HS-27A (cell line): Measurements from ENCODE around the gene ACSS1.

Experiments
- DNase-seq: peaks from one replicate; pipeline ENCODE4 v3.0.0-alpha.2; 2012; ENCODE audit warnings: low read depth, missing footprints

ACSS1 gene

DNA sequence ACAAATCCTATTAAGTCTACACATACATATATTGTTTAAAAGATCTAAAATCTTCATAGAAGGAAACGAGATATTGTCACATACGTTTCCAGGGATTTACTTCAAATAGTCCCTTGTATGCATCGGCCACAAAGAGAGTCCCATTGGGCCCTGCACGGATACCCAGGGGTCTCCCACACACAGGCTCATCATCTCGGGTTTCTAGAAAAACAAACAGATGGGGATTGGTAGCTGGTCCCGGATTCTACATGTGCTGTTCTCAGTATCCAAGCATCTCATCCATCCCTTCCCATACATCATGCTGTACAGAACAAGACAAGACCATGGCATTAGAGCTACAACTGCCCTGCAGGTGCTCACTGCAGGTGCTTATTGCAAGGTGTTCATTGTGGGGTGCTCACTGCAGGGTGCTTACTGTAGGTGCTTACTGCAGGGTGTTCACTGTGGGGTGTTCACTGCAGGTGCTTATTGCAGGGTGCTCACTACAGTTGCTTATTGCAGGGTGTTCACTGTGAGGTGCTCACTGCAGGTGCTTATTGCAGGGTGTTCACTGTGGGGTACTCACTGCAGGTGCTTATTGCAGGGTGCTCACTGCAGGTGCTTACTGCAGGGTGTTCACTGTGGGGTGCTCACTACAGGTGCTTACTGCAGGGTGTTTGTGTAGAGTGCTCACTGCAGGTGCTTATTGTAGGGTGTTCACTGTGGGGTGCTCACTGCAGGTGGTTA is 86.4 kb downstream of the ACSS1 start:
- no peak for DNase-seq

GRCh38 chr20:24970754-24971153 is 87.2 kb downstream of the ACSS1 start:
- no peak for DNase-seq

GRCh38 chr20:24970030-24970553 is 87.8 kb downstream of the ACSS1 start:
- no peak for DNase-seq

- DNase-seq: no peak
Observed at GRCh38 chr20:24969186-24970029, 88.5 kb downstream of the ACSS1 start.

DNA sequence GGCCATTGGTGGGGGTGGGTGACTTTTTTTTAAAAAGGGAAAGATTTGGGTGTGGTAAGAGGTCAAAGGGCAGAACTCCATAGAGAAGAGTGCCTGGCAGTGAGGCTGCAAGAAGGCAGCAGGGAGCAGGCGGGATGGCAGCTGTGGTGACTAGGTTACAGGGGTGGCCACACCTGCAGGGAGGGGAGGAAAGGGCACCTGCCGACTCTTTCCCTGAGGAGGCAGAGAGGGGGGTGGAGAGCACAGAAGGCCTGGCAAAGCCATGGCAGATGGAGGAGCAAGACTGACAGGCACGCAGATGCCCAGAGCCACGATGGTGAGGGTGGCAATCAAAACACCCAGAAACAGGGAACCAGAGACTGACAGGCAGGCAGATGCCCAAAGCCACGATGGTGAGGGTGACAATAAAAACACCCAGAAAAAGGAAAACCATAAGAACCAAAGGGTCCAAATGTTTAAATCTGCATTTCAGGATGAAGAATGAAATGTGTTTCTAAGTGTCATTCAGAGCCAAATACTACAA is 89.6 kb downstream of the ACSS1 start:
- DNase-seq: no peak

DNA sequence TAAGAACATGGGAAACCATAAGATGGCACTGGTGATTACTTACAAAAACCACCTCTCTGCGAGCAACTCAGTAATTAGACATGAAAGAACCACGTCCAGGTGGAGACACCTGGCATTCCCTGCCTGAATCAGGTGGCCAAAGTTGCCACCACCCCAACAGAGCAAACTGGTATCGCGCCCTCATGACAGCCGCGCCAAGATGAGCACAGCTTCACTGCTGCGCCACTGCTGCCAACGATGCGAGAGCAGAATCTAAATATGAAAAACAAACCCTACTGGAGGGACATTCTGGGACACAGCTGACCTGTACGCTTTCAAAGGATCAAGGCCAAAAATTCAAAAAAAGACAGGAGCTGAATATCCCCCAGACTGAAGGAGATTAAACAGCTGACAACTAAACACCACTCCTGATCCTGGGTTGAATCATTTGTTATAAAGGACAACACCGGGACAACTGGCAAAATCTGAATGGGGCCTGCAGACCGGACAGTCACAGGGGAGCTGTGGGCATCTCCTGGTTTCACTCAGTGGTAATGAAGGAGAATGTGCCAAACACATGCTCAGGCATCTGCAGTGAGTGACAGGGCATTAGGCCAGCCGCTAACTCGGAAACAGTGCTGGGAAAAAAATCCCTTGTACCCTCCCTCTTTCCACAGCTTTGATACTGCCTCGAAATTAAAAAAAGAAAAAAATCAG is 91.5 kb downstream of the ACSS1 start:
- DNase-seq: no peak

DNA sequence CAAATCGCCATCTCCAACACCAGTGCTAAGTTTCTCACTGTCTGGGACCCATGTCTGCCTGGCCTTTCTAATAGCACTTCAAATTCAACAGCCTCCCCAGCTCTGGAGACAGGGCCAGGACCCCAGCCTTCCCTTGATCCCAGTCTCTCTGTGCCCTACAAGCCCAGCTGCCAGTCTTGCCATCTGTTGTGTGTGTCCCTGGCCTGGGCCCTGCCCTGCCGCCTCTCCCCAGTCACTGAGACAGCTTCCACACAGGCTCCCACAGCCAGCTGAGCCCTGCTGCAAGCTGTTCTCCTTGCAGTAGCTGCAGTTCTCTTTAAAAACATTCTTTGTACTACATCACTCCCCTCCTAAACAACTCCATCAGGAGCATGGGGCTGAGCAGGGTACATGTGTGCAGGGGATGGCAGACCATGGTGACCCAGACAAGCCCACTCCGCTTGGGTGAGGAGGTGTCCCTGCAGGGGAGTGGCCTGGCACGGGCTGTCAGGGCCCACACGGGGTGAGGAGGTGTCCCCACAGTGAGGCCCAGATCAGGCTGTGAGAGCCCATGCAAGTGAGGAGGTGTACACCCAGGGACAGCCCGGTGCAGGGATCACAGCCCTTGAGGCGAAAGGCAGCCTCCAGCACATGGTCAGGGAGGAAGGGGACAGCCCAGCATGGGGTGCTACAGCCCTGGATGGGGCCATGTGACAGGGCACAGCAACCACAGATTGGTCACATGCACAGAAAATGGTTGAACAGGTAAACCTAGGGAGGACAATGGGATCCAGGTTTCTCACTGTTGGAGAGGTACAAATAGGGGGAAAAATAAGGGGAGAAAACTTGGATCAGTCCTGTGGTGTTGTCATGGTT is 92.6 kb downstream of the ACSS1 start:
- no peak for DNase-seq

DNA sequence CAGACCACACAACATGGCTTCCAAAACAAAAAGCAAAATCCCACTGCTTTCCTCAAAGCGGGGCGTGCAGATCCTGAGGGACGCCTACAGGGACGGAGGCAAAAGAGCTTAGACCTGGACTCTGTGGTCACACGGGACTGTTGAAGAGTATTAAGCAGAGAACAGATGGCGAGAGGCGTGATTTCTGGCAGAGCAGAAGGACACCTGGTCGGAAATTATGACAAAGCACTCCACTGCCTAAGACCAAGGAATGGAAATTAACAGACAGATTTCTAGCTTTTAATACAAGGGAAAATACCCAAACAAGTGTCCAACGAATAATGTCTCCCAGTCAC is 93.5 kb downstream of the ACSS1 start:
- no peak for DNase-seq

GRCh38 chr20:24963672-24964505 is 94.0 kb downstream of the ACSS1 start:
- DNase-seq: no peak

DNA sequence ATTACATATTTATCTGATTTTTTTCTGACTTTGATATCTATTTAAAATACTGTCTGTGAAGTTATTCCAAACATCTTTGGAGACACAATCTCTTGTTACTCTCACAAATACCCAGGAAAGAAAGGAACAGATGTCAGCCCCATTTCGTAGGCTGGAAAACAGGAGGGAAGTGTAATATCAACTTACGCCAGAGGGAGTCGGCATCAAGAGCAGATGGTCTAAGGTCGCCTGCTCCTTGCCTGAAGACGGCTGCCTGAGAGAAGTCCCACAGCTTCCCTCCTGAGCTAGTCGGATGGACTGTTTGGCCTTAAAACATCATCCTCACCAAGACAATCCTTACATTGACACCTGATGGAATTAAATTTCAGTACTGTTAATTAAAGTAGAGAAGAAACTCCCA is 95.4 kb downstream of the ACSS1 start:
- no peak for DNase-seq

DNA sequence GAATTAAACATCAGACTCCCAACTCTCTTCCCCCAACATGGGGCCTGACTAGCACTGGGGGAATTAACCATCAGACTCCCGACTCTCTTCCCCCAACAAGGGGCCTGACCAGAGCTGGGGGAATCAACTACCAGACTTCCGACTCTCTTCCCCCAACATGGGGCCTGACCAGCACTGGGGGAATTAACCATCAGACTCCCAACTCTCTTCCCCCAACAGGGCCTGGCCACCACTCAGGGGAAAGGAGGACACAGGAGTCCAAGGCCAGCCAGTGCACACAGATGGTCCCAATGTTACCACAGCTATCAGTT is 95.8 kb downstream of the ACSS1 start:
- no peak for DNase-seq

DNA sequence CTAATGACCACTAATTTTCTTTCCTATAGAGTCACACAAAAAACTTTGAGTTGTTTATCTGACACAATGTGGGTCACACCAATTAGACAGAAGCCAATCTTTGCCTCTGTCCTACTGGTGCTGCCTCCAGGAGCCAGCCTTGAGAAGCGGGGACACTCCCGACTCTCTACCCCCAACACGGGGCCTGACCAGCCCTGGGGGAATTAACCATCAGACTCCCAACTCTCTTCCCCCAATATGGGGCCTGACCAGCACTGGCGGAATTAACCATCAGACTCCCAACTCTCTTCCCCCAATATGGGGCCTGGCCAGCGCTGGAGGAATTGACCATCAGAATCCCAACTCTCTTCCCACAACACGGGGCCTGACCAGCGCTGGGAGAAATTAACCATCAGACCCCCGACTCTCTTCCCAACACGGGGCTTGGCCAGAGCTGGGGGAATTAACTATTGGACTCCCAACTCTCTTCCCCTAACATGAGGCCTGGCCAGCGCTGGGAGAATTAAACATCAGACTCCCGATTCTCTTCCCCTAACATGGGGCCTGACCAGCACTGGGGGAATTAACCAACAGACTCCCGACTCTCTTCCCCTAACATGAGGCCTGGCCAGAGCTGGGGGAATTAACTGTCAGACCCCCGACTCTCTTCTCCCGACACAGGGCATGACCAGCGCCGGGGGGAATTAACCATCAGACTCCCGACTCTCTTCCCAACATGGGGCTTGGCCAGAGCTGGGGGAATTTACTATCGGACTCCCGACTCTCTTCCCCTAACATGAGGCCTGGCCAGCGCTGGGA is 96.4 kb downstream of the ACSS1 start:
- no peak for DNase-seq

GRCh38 chr20:24960861-24961260 is 97.1 kb downstream of the ACSS1 start:
- DNase-seq: no peak

DNA sequence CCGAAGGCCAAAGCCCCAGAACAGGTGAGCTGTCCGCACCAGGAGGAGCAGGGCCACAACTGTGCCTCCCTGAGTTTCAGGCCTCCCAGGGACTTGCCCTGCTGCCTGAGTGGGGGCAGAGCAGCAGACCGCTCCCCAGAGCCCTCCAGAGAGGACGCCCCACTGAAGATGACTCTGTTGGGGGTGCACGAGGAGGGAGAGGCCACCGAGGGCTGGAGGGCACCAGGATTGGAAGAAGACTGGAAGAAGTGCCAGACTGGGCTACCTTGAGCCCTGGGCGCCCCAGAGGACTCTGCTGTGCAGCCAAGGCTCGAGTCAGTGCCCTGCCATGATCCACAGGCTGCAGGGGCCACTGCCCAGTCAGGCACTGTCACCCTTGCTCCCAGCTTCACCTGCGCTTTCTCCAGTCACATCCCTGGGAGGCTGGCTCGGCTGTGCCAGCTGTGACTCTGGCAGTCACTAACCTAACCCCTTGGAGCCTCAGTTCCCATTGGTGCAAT is 97.6 kb downstream of the ACSS1 start:
- no peak for DNase-seq

GRCh38 chr20:24959591-24960301 is 98.2 kb downstream of the ACSS1 start:
- DNase-seq: no peak

DNA sequence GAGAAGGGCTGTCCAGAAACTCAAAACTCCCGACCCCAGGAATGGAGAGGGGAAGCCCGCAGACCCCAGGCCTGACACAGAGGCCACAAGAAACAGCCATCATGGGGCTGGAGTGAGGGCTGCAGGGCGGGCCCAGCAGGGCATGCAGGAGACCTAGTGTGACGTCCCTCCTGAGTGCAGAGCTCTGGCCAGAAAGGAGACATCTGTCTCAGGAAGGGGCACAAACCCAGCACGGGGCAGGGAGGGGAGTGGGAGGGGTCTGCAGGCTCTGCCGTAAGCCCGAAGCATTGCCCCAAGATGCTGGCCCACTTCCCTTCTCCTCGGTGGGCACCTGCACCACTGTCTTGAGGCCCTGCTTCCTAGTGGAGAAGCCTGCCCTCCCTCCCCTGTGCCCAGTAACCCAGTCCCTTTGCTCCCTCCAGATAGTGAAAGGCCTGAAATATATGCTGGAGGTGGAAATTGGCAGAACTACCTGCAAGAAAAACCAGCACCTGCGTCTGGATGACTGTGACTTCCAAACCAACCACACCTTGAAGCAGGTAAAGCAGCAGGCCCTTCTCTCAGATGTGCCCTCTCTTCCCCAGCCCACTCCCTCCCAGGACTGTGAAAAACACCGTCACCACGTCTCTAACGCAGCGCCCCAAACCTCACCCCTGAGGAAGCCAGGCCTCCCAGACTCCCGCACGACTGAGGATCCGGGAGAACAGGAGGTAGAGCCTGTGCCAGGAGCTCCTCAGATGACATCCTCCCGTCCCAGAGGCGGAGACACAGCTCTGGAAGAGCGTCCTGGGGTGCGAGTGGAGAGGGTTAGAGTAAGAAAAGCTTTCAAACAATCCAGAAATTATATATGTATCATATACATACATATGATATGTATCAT is 99.2 kb downstream of the ACSS1 start:
- no peak for DNase-seq

GRCh38 chr20:24957326-24958016 is 100.5 kb downstream of the ACSS1 start:
- no peak for DNase-seq
